Thymus (tissue), 11 donors: ENCODE data around the gene RIMS3. TPM values are rescaled to one million over a fixed set of nuclear protein-coding genes. Genes with fewer than 3 reads are reported as not detected.
"Not testable (repeated sequence)": the region's sequence is repeated elsewhere in the genome, so short reads cannot be mapped to it uniquely, and the experiment has no call there.

ENCODE experiments used
- DNase-seq, 9 donors: peaks; one replicate each; pipeline ENCODE4 v3.0.0-alpha.2; 2013; ENCODE audit warnings: low spot score in 9 of 9, low read depth in 6 of 9, missing footprints in 1 of 9
- H3K27ac ChIP-seq, 2 donors: one replicate each; pipeline ENCODE4 v1.5.1; 2013; ENCODE audit warnings: control low read depth in 1 of 2, low read depth in 1 of 2, low read length in 1 of 2, mild to moderate bottlenecking in 1 of 2, moderate library complexity in 1 of 2
- H3K27me3 ChIP-seq, 2 donors: one replicate each; pipeline ENCODE4 v1.5.1; 2013; ENCODE audit warnings: low read length in 1 of 2; ENCODE audit not compliant: control insufficient read depth in 2 of 2, insufficient read depth in 1 of 2
- H3K36me3 ChIP-seq, 2 donors: one replicate each; pipeline ENCODE4 v1.5.1; 2013; ENCODE audit warnings: low read length in 1 of 2, mild to moderate bottlenecking in 1 of 2, moderate library complexity in 1 of 2; ENCODE audit not compliant: control insufficient read depth in 2 of 2, insufficient read depth in 2 of 2
- H3K4me1 ChIP-seq, 2 donors: one replicate each; pipeline ENCODE4 v1.5.1; 2013; ENCODE audit warnings: low read length in 2 of 2; ENCODE audit not compliant: control insufficient read depth in 2 of 2, insufficient read depth in 2 of 2
- H3K4me3 ChIP-seq, 2 donors: one replicate each; pipeline ENCODE4 v1.5.1; 2013; ENCODE audit warnings: low read length in 2 of 2, control low read depth in 1 of 2, mild to moderate bottlenecking in 1 of 2
- H3K9me3 ChIP-seq, 2 donors: one replicate each; pipeline ENCODE4 v1.5.1; 2013; ENCODE audit warnings: low read length in 1 of 2, mild to moderate bottlenecking in 1 of 2; ENCODE audit not compliant: control insufficient read depth in 2 of 2, insufficient read depth in 1 of 2
- WGBS: extraction: QIAGEN DNeasy Blood & Tissue Kit; methylation state at CpG from one replicate; pipeline ENCODE4 v1.1.7; 2013; 5-methylcytosine and 5-hydroxymethylcytosine counted together
- polyA plus RNA-seq: library from polyadenylated mRNA; stranded (reverse); fragments of 200-250 nt; gene quantifications from one replicate; pipeline ENCODE4 v1.2.3, GENCODE V29; 2013
- total RNA-seq: library from RNA; stranded (reverse); fragments of 120-200 nt; gene quantifications from one replicate; pipeline ENCODE4 v1.2.4, GENCODE V29; 2013
- donor health status: healthy.

RIMS3 gene
- total and polyA plus RNA-seq, 2 donors, result 2.1 to 3.8 TPM

DNA sequence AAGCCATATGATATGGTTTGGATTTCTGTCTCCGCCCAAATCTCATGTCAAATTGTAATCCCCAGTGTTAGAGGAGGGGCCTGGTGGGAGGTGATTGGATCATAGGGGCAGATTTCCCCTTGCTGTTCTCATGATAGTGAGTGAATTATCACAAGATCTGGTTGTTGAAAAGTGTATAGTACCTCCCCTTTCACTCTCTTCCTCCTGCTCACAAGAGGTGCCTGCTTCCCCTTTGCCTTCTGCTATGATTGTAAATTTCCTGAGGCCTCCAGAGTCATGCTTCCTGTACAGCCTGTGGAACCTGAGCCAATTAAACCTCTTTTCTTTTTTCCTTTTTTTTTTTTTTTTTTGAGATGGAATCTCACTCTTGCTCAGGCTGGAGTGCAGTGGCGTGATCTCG is 90.7 kb downstream of the RIMS3 start:
- H3K9me3 ChIP-seq, H3K27ac ChIP-seq, H3K4me3 ChIP-seq, H3K36me3 ChIP-seq, DNase-seq, H3K27me3 ChIP-seq, H3K4me1 ChIP-seq: not testable (repeated sequence)
- 74% methylated on average over 3 of the region's 3 CpGs for whole genome bisulfite sequencing

Other genes with a start within 250 kb of the RIMS3 start
- 2.9 TPM for gene ZFP69B, start 215.2 kb downstream of the RIMS3 start, total RNA-seq
- 1.4 TPM for gene ZFP69B, start 215.2 kb downstream of the RIMS3 start, polyA plus RNA-seq
- gene ZFP69, start 188.4 kb downstream of the RIMS3 start, total RNA-seq, result 4.4 TPM
- gene ZFP69, start 188.4 kb downstream of the RIMS3 start, polyA plus RNA-seq, result 9.5 TPM
- gene EXO5, start 156.9 kb downstream of the RIMS3 start, total RNA-seq, result 12.2 TPM
- gene EXO5, start 156.9 kb downstream of the RIMS3 start, polyA plus RNA-seq, result 12.1 TPM
- 5.7 TPM for gene ZNF684, start 134.0 kb downstream of the RIMS3 start, total RNA-seq
- 9.5 TPM for gene ZNF684, start 134.0 kb downstream of the RIMS3 start, polyA plus RNA-seq
- gene NFYC, start 26.0 kb upstream of the RIMS3 start, total RNA-seq, result 34.0 TPM
- gene NFYC, start 26.0 kb upstream of the RIMS3 start, polyA plus RNA-seq, result 39.1 TPM
- 0.47 TPM for gene KCNQ4, start 118.1 kb upstream of the RIMS3 start, total RNA-seq
- 1.1 TPM for gene KCNQ4, start 118.1 kb upstream of the RIMS3 start, polyA plus RNA-seq
- gene CITED4, start 196.7 kb upstream of the RIMS3 start, total RNA-seq, result 1.3 TPM
- 6.8 TPM for gene CITED4, start 196.7 kb upstream of the RIMS3 start, polyA plus RNA-seq